Uterus (tissue), 2 donors: ENCODE data around the gene EEF1B2.
"Not testable (repeated sequence)": the region's sequence is repeated elsewhere in the genome, so short reads cannot be mapped to it uniquely, and the experiment has no call there.

ENCODE experiments used
- POLR2A ChIP-seq, 2 donors: fragments of 450-650 bp; IDR thresholded peaks; one replicate each; pipeline ENCODE4 v1.6.1; 2016; ENCODE audit warnings: antibody characterized with exemption in 2 of 2, mild to moderate bottlenecking in 1 of 2, moderate library complexity in 1 of 2
- TF ChIP-seq, protein P1 (sequence below), 4 experiments: fragments of 200-600 bp in 2 of 4; fragments of 450-650 bp in 2 of 4; sonication (generic) in 2 of 4; IDR thresholded peaks; one replicate each; pipeline ENCODE4 v1.5.1; 2016 to 2019; ENCODE audit warnings: antibody characterized with exemption in 4 of 4, mild to moderate bottlenecking in 2 of 4, moderate library complexity in 1 of 4

- TF ChIP-seq POLR2A (IDR thresholded peaks at IDR 0.05) = not testable (repeated sequence)
- TF ChIP-seq, protein P1, sequence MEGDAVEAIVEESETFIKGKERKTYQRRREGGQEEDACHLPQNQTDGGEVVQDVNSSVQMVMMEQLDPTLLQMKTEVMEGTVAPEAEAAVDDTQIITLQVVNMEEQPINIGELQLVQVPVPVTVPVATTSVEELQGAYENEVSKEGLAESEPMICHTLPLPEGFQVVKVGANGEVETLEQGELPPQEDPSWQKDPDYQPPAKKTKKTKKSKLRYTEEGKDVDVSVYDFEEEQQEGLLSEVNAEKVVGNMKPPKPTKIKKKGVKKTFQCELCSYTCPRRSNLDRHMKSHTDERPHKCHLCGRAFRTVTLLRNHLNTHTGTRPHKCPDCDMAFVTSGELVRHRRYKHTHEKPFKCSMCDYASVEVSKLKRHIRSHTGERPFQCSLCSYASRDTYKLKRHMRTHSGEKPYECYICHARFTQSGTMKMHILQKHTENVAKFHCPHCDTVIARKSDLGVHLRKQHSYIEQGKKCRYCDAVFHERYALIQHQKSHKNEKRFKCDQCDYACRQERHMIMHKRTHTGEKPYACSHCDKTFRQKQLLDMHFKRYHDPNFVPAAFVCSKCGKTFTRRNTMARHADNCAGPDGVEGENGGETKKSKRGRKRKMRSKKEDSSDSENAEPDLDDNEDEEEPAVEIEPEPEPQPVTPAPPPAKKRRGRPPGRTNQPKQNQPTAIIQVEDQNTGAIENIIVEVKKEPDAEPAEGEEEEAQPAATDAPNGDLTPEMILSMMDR (IDR thresholded peaks at IDR 0.05) = not testable (repeated sequence)
Observed at GRCh38 chr2:206171624-206172397, 12.1 kb downstream of the EEF1B2 start.
